GM23248 (cell line): ENCODE data around the gene CA4. TPM values are rescaled to one million over a fixed set of nuclear protein-coding genes. Genes with fewer than 3 reads are reported as not detected.

Source experiments
- DNase-seq: peaks from one replicate; pipeline ENCODE4 v3.0.0-alpha.2; 2015
- H2AFZ ChIP-seq: fragments of 200-600 bp; sonication (generic); 2 replicates; pipeline ENCODE4 v1.6.1; 2016; ENCODE audit warnings: antibody characterized with exemption
- H3F3A ChIP-seq: fragments of 200-600 bp; sonication (generic); 2 replicates; pipeline ENCODE4 v1.6.1; 2016; ENCODE audit warnings: mild to moderate bottlenecking, antibody characterized with exemption, mixed run types; ENCODE audit not compliant: insufficient read depth
- H3K27ac ChIP-seq: fragments of 200-600 bp; sonication (generic); 2 replicates; pipeline ENCODE4 v1.5.1; 2016; ENCODE audit warnings: mild to moderate bottlenecking
- H3K27me3 ChIP-seq: fragments of 200-600 bp; sonication (generic); replicated peaks from 2 replicates; pipeline ENCODE4 v1.6.1; 2016; ENCODE audit warnings: mild to moderate bottlenecking; ENCODE audit not compliant: insufficient read depth
- H3K36me3 ChIP-seq: fragments of 200-600 bp; sonication (generic); 2 replicates; pipeline ENCODE4 v1.6.1; 2016; ENCODE audit warnings: low read depth, mild to moderate bottlenecking
- H3K4me1 ChIP-seq: fragments of 200-600 bp; sonication (generic); 2 replicates; pipeline ENCODE4 v1.6.1; 2016; ENCODE audit warnings: mild to moderate bottlenecking; ENCODE audit not compliant: insufficient read depth
- H3K4me2 ChIP-seq: fragments of 200-600 bp; sonication (generic); one replicate; pipeline ENCODE4 v1.6.1; 2016; ENCODE audit warnings: mild to moderate bottlenecking; ENCODE audit not compliant: unreplicated experiment
- H3K4me3 ChIP-seq: fragments of 200-600 bp; sonication (generic); 2 replicates; pipeline ENCODE4 v1.5.1; 2016; ENCODE audit warnings: mild to moderate bottlenecking
- H3K79me2 ChIP-seq: fragments of 200-600 bp; sonication (generic); 2 replicates; pipeline ENCODE4 v1.6.1; 2016; ENCODE audit warnings: mild to moderate bottlenecking; ENCODE audit not compliant: insufficient read depth
- H3K9ac ChIP-seq: fragments of 200-600 bp; sonication (generic); 2 replicates; pipeline ENCODE4 v1.6.1; 2016; ENCODE audit warnings: mild to moderate bottlenecking
- H3K9me2 ChIP-seq: fragments of 200-600 bp; sonication (generic); 2 replicates; pipeline ENCODE4 v1.6.1; 2016; ENCODE audit warnings: mixed run types, mild to moderate bottlenecking, moderate library complexity; ENCODE audit not compliant: insufficient read depth
- H3K9me3 ChIP-seq: fragments of 200-600 bp; sonication (generic); one replicate; pipeline ENCODE4 v1.6.1; 2017; ENCODE audit warnings: low read depth
- H4K20me1 ChIP-seq: fragments of 200-600 bp; sonication (generic); 2 replicates; pipeline ENCODE4 v1.6.0; 2016; ENCODE audit not compliant: insufficient read depth
- EZH2 ChIP-seq: fragments of 200-600 bp; sonication (generic); IDR thresholded peaks from 2 replicates; pipeline ENCODE4 v1.6.1; 2018; ENCODE audit warnings: antibody characterized with exemption, mild to moderate bottlenecking; ENCODE audit not compliant: insufficient read depth, poor library complexity, severe bottlenecking
- EZH2phosphoT487 ChIP-seq: fragments of 200-600 bp; sonication (generic); IDR thresholded peaks from 2 replicates; pipeline ENCODE4 v1.6.1; 2018; ENCODE audit warnings: antibody characterized with exemption, moderate library complexity, mild to moderate bottlenecking, low read depth; ENCODE audit not compliant: insufficient read depth
- WGBS, 2 experiments: methylation state at CpG; one replicate each; pipeline ENCODE4 v1.1.6; 2015 to 2017; ENCODE audit warnings: low lambda C conversion rate in 2 of 2, low coverage in 1 of 2; ENCODE audit errors: missing lambda C conversion rate in 2 of 2; 5-methylcytosine and 5-hydroxymethylcytosine counted together
- in situ Hi-C: fragments of 300-500 bp; cut with MboI; formaldehyde crosslinking; loops from 2 replicates; pipeline ENCODE4 v1.15.0; 2020
- polyA plus RNA-seq: library from polyadenylated mRNA; unstranded; fragments of >200 nt; fragmentation: Nextera tagmentation; extraction: Ambion mirVana; gene quantifications from 2 replicates; pipeline ENCODE4 v1.2.1, GENCODE V29; 2016
- total RNA-seq: library from RNA; depleted of rRNA; stranded (reverse); fragments of >200 nt; shearing (Covaris generic); gene quantifications from 2 replicates; pipeline ENCODE4 v1.2.3, GENCODE V29; 2014

Gene CA4
- total and polyA plus RNA-seq, 2 experiments from 2014 or later = not detected

GRCh38 chr17:60142872-60143499, 6.8 kb upstream of the CA4 start:
- WGBS, 2 experiments = 17% methylated on average over 10 of the region's 10 CpGs
- DNase-seq = peak; percentile 93
- peak overlapping the region; percentile 90 for H3K4me2 ChIP-seq
- no peaks in the 10 kb centered on the region for H4K20me1 ChIP-seq
- peaks cover 41% of the 10 kb centered on the region for H3K27me3 ChIP-seq
- H3K4me3 ChIP-seq = peak overlapping the region; percentile 68
- H3K79me2 ChIP-seq = no peaks in the 10 kb centered on the region
- peak overlapping the region; percentile 60 for H3K9ac ChIP-seq
- peaks cover 9% of the 10 kb centered on the region; the same call in 1 of the 2 replicates for H3F3A ChIP-seq
- no peaks in the 10 kb centered on the region for H3K9me3 ChIP-seq
- peak overlapping the region; percentile 42; the same call in 1 of the 2 replicates for H3K27ac ChIP-seq
- peak overlapping the region; percentile 79 for H2AFZ ChIP-seq
- H3K36me3 ChIP-seq = no peaks in the 10 kb centered on the region
- H3K9me2 ChIP-seq = no peaks in the 10 kb centered on the region
- in situ Hi-C loops = no loop called here
- TF ChIP-seq EZH2 (no peak), EZH2phosphoT487 (no peak)
- peaks cover 14% of the 10 kb centered on the region for H3K4me1 ChIP-seq

GRCh38 chr17:60145006-60145935, 4.5 kb upstream of the CA4 start:
- Histone ChIP-seq H2AFZ (no peak overlapping the region), H3K27me3 (peaks cover 41% of the 10 kb centered on the region), H3K9me3 (no peaks in the 10 kb centered on the region), H3K4me1 (peaks cover 14% of the 10 kb centered on the region), H3K9ac (no peak overlapping the region), H3K4me2 (no peak overlapping the region), H3K36me3 (no peaks in the 10 kb centered on the region), H3K79me2 (no peaks in the 10 kb centered on the region), H3F3A (peaks cover 9% of the 10 kb centered on the region; the same call in 1 of the 2 replicates), H3K4me3 (no peak overlapping the region), H3K27ac (no peak overlapping the region), H3K9me2 (no peaks in the 10 kb centered on the region), H4K20me1 (no peaks in the 10 kb centered on the region)
- no peak for TF ChIP-seq EZH2phosphoT487
- no peak for TF ChIP-seq EZH2
- in situ Hi-C loops = no loop called here
- WGBS, 2 experiments = 28 to 29% methylated on average over 16 to 17 of the region's 17 CpGs
- peak; percentile 35 for DNase-seq

- H3K9me2 ChIP-seq = no peaks in the 10 kb centered on the region
- no peaks in the 10 kb centered on the region for H3K36me3 ChIP-seq
- DNase-seq = no peak
- no peak overlapping the region for H3K27ac ChIP-seq
- WGBS, 2 experiments = 83 to 92% methylated on average over 2 of the region's 2 CpGs
- H3K27me3 ChIP-seq = peaks cover 42% of the 10 kb centered on the region
- H3K4me2 ChIP-seq = no peak overlapping the region
- H3K9me3 ChIP-seq = no peaks in the 10 kb centered on the region
- H2AFZ ChIP-seq = no peak overlapping the region
- H3F3A ChIP-seq = peaks cover 9% of the 10 kb centered on the region; the same call in 1 of the 2 replicates
- in situ Hi-C loops = no loop called here
- TF ChIP-seq EZH2phosphoT487 (no peak), EZH2 (no peak)
- H3K4me1 ChIP-seq = peaks cover 14% of the 10 kb centered on the region
- no peaks in the 10 kb centered on the region for H4K20me1 ChIP-seq
- H3K4me3 ChIP-seq = no peak overlapping the region
- H3K9ac ChIP-seq = no peak overlapping the region
- H3K79me2 ChIP-seq = no peaks in the 10 kb centered on the region
Observed at GRCh38 chr17:60146206-60146605, 3.6 kb upstream of the CA4 start.

GRCh38 chr17:60147553-60148223, 2.1 kb upstream of the CA4 start:
- Histone ChIP-seq H3K4me2 (no peak overlapping the region), H2AFZ (no peak overlapping the region), H3K4me3 (no peak overlapping the region), H3K9ac (no peak overlapping the region), H3K36me3 (no peaks in the 10 kb centered on the region), H3K27ac (no peak overlapping the region), H3K79me2 (no peaks in the 10 kb centered on the region), H3K9me3 (no peaks in the 10 kb centered on the region), H3K27me3 (peaks cover 46% of the 10 kb centered on the region), H3K4me1 (peaks cover 6% of the 10 kb centered on the region), H3K9me2 (no peaks in the 10 kb centered on the region), H3F3A (peaks cover 5% of the 10 kb centered on the region; the same call in 1 of the 2 replicates), H4K20me1 (no peaks in the 10 kb centered on the region)
- in situ Hi-C loops = no loop called here
- WGBS, 2 experiments = 85 to 91% methylated on average over 8 of the region's 8 CpGs
- no peak for DNase-seq
- TF ChIP-seq EZH2phosphoT487 (no peak), EZH2 (no peak)
